ENCODE data around the gene TLL1. TPM values are rescaled to one million over a fixed set of nuclear protein-coding genes. Genes with fewer than 3 reads are reported as not detected.

The TLL1 gene
- total RNA-seq, 2 donors from 2014 or later, result not detected

DNA sequence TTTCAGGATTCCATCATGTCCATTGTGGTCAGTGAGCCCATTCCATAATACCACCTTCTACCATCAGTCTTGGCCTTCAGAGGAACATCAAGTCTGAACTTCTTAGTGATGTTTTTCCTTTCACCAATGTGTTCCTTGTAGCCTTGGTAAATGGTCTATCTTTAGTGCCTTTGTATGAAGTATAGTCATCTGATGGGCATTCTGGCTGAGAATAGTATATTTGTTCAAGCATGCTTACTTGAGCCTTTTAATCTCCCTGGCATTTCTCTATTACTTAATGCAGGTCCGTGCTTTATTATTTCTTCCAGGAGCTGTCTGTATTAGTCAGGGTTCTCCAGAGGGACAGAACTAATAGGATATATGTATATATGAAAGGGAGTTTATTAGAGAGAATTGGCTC, 99.7 kb downstream of the TLL1 start:
- H3K36me3 Mint-ChIP-seq (ENCODE audit: low read depth), result no peaks in the 10 kb centered on the region
- ATAC-seq (replicated peaks), result no peak
- peaks cover 8% of the 10 kb centered on the region for H3K9me3 Mint-ChIP-seq
- H3K27ac Mint-ChIP-seq, result no peak overlapping the region
- H3K4me3 Mint-ChIP-seq, result no peak overlapping the region
- no peaks in the 10 kb centered on the region for H3K27me3 Mint-ChIP-seq
- H3K4me1 Mint-ChIP-seq, result no peaks in the 10 kb centered on the region

DNA sequence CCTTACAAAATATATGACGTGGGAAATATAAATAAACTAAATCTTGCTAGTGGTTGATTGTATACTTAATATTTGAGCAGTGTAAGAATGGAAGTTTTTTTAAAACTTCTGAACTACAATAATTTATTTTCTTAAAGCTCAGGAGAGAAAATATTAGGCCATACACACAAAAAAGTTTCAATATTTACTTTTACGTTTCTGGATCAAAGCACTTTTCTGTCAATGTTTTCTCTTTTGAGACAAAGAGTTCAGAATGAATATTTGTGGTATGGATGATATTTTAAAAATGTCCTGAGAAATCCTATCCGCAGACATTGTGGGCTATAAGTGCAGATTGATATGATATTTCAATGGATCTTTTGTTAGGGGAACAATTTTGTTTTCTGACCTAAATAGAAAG, 109.9 kb downstream of the TLL1 start:
- Mint-ChIP-seq H3K9me3 (no peaks in the 10 kb centered on the region), H3K4me3 (no peak overlapping the region), H3K27ac (no peak overlapping the region), H3K36me3 (ENCODE audit: low read depth) (no peaks in the 10 kb centered on the region), H3K27me3 (no peaks in the 10 kb centered on the region), H3K4me1 (no peaks in the 10 kb centered on the region)
- no peak for ATAC-seq (replicated peaks)

DNA sequence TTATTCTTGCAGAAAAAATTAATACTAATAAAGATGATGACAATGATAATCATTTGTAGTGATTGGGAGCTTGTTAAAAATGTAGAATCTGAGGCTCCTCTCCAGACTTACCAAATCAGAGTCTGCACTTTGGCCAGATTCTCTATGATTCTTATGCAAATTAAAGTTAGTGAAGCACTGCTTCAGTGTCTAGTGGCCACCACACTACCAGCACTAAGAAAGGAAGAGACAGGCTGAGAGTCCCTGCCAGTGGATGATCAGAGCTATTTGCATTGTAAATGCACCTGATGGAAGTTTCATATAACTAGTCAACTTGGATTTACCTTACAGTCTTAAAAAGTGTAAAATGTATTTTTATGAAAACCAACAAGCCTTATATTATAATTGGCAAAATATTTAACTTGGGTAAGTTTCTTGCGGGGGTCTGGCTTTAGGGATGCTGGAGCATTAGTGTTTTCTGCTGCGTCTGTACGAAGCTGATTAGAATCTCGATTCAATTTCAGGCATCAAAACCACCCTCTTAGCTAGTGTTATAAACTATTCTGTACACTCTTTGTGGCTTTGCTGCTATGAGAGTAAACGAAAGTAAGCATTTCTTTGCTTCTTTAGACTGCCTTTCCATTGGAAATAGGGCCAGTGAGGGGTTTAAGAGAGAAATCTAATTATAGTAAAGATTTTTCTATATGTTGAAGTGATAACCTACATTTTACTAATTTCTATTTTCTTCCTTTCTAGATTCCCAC, 114.1 kb downstream of the TLL1 start:
- H3K27me3 Mint-ChIP-seq, result no peaks in the 10 kb centered on the region
- no peak for ATAC-seq (replicated peaks)
- H3K4me1 Mint-ChIP-seq, result no peaks in the 10 kb centered on the region
- no peaks in the 10 kb centered on the region for H3K9me3 Mint-ChIP-seq
- H3K4me3 Mint-ChIP-seq, result no peak overlapping the region
- H3K36me3 Mint-ChIP-seq (ENCODE audit: low read depth), result no peaks in the 10 kb centered on the region
- no peak overlapping the region for H3K27ac Mint-ChIP-seq

- no peaks in the 10 kb centered on the region for H3K9me3 Mint-ChIP-seq
- H3K27ac Mint-ChIP-seq, result no peak overlapping the region
- no peak overlapping the region for H3K4me3 Mint-ChIP-seq
- ATAC-seq (replicated peaks), result no peak
- H3K27me3 Mint-ChIP-seq, result no peaks in the 10 kb centered on the region
- no peaks in the 10 kb centered on the region for H3K4me1 Mint-ChIP-seq
- H3K36me3 Mint-ChIP-seq (ENCODE audit: low read depth), result no peaks in the 10 kb centered on the region
Measured at GRCh38 chr4:165991325-165992180, 118.5 kb downstream of the TLL1 start.

GRCh38 chr4:165992283-165992682, 119.2 kb downstream of the TLL1 start:
- Mint-ChIP-seq H3K27ac (no peak overlapping the region), H3K9me3 (no peaks in the 10 kb centered on the region), H3K36me3 (ENCODE audit: low read depth) (no peaks in the 10 kb centered on the region), H3K4me1 (no peaks in the 10 kb centered on the region), H3K4me3 (no peak overlapping the region), H3K27me3 (no peaks in the 10 kb centered on the region)
- ATAC-seq (replicated peaks), result no peak

GRCh38 chr4:165994701-165995100, 121.7 kb downstream of the TLL1 start:
- Mint-ChIP-seq H3K27ac (no peak overlapping the region), H3K4me1 (no peaks in the 10 kb centered on the region), H3K4me3 (no peak overlapping the region), H3K27me3 (no peaks in the 10 kb centered on the region), H3K9me3 (no peaks in the 10 kb centered on the region), H3K36me3 (ENCODE audit: low read depth) (no peaks in the 10 kb centered on the region)
- ATAC-seq (replicated peaks), result no peak

DNA sequence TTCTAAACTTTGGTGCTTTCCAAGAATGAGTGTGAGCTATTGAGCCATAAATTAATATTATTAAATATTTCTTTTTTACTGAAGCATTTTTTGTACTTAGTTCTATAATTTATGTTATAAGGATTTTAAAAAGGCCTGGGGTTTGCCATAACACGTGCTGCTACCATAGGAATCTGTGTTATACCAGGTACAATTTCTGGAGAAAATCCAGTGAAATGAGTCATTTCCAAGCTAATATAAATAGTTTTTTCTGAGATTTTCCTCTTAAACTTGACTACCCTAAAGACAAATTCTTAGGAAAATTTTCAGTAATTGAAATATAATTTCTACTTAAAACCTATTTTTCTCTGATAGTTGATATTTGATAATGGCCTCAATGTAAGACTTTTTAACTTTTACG, 130.8 kb downstream of the TLL1 start:
- H3K4me3 Mint-ChIP-seq, result no peak overlapping the region
- H3K9me3 Mint-ChIP-seq, result peaks cover 4% of the 10 kb centered on the region
- no peaks in the 10 kb centered on the region for H3K36me3 Mint-ChIP-seq (ENCODE audit: low read depth)
- no peaks in the 10 kb centered on the region for H3K27me3 Mint-ChIP-seq
- no peak overlapping the region for H3K27ac Mint-ChIP-seq
- H3K4me1 Mint-ChIP-seq, result no peaks in the 10 kb centered on the region
- ATAC-seq (replicated peaks), result no peak

GRCh38 chr4:166006217-166006616, 133.2 kb downstream of the TLL1 start:
- no peak for ATAC-seq (replicated peaks)
- no peak overlapping the region for H3K27ac Mint-ChIP-seq
- H3K9me3 Mint-ChIP-seq, result peaks cover 8% of the 10 kb centered on the region
- no peak overlapping the region for H3K4me3 Mint-ChIP-seq
- H3K27me3 Mint-ChIP-seq, result no peaks in the 10 kb centered on the region
- no peaks in the 10 kb centered on the region for H3K4me1 Mint-ChIP-seq
- no peaks in the 10 kb centered on the region for H3K36me3 Mint-ChIP-seq (ENCODE audit: low read depth)

GRCh38 chr4:166008510-166008909, 135.5 kb downstream of the TLL1 start:
- no peaks in the 10 kb centered on the region for H3K4me1 Mint-ChIP-seq
- no peak for ATAC-seq (replicated peaks)
- H3K27ac Mint-ChIP-seq, result no peak overlapping the region
- no peak overlapping the region for H3K4me3 Mint-ChIP-seq
- H3K27me3 Mint-ChIP-seq, result no peaks in the 10 kb centered on the region
- H3K9me3 Mint-ChIP-seq, result peaks cover 8% of the 10 kb centered on the region
- H3K36me3 Mint-ChIP-seq (ENCODE audit: low read depth), result no peaks in the 10 kb centered on the region

- no peaks in the 10 kb centered on the region for H3K27me3 Mint-ChIP-seq
- ATAC-seq (replicated peaks), result peak; percentile 76
- peak overlapping the region; percentile 14 for H3K4me3 Mint-ChIP-seq
- H3K36me3 Mint-ChIP-seq (ENCODE audit: low read depth), result no peaks in the 10 kb centered on the region
- H3K4me1 Mint-ChIP-seq, result no peaks in the 10 kb centered on the region
- peaks cover 6% of the 10 kb centered on the region for H3K9me3 Mint-ChIP-seq
- no peak overlapping the region for H3K27ac Mint-ChIP-seq
Measured at GRCh38 chr4:166012129-166013030, 139.3 kb downstream of the TLL1 start.

DNA sequence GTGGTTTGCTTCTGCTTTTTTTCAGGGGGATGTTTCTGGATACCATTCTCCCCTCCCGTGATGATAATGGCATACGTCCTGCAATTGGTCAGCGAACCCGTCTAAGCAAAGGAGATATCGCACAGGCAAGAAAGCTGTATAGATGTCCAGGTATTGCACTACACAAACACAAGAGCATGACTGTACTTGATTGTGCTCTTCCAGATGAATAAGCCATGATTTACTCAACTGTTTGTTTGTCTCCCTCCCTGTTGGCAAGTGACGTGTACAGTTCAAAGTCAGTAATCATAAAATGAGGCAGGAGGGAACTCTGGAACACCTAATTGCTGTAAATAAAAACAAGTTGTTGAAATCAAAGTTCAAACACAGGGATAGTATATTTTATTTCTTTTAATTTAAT, 141.4 kb downstream of the TLL1 start:
- no peak for ATAC-seq (replicated peaks)
- H3K9me3 Mint-ChIP-seq, result peaks cover 11% of the 10 kb centered on the region

DNA sequence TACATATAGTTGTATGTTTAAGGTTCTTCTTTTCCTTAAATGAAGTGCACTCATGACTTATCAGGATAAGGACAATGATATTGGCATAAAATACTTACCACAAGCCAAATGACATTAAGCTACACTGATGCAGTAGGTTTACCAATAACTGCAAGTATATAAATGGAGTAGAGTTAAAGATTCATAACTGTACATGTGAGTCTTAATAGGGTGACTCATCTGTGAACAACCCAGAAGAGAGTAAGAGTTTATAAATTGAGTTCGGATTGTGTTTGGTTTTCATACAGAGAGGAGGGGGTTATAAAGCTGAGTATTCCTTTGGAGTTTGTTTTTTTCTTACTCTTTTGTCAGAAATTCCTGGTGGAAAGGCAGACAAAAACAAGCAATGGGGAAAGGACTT, 144.8 kb downstream of the TLL1 start:
- Mint-ChIP-seq H3K36me3 (ENCODE audit: low read depth) (no peaks in the 10 kb centered on the region), H3K27ac (no peak overlapping the region), H3K4me1 (no peaks in the 10 kb centered on the region), H3K4me3 (no peak overlapping the region), H3K27me3 (no peaks in the 10 kb centered on the region), H3K9me3 (peaks cover 7% of the 10 kb centered on the region)
- ATAC-seq (replicated peaks), result no peak

More for the DNA sequence above, 141.4 kb downstream of the TLL1 start:
- Mint-ChIP-seq H3K27ac (no peak overlapping the region), H3K27me3 (no peaks in the 10 kb centered on the region), H3K4me1 (no peaks in the 10 kb centered on the region), H3K36me3 (ENCODE audit: low read depth) (no peaks in the 10 kb centered on the region), H3K4me3 (no peak overlapping the region)

DNA sequence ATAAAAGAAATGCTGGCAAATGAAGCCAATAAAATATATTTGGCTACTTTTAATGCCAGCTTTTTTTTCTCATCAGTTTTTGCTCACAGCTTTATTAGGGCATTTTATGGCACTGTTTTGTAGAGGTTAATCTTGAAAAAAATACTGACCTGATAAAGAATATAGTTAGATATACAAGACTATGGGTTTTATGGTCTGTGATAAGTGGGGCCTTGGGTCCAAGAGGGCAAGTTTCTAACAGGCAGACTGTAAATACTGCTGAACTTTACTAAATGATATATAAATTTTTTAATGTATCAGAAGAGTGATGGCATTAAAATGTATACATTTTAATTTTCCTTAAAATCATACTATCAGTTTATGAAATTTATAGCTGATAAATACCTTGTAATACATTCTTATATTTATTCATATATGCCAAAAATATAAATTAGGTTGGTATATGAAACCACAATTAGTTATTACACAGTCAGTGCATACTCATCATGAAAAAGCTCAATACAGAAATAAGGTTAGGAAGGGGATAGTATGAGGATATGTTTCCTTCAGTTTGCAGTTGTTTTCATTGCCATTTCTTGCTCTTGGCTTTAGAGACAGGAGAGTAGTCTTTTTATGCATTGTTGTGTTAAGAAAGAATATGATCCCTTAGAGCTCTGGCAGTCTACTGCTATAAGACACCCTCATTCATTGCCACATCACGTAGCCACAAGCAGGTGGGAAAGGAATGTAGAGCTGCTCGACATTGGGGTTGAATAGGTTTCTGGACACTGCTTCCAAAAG, 146.6 kb downstream of the TLL1 start:
- no peaks in the 10 kb centered on the region for H3K27me3 Mint-ChIP-seq
- no peak for ATAC-seq (replicated peaks)

GRCh38 chr4:166021617-166022016, 148.6 kb downstream of the TLL1 start:
- no peaks in the 10 kb centered on the region for H3K4me1 Mint-ChIP-seq
- H3K27me3 Mint-ChIP-seq, result no peaks in the 10 kb centered on the region
- no peaks in the 10 kb centered on the region for H3K36me3 Mint-ChIP-seq (ENCODE audit: low read depth)
- ATAC-seq (replicated peaks), result no peak
- no peak overlapping the region for H3K4me3 Mint-ChIP-seq
- no peak overlapping the region for H3K27ac Mint-ChIP-seq
- peaks cover 7% of the 10 kb centered on the region for H3K9me3 Mint-ChIP-seq

More for the DNA sequence above, 146.6 kb downstream of the TLL1 start:
- Mint-ChIP-seq H3K27ac (no peak overlapping the region), H3K4me3 (no peak overlapping the region), H3K36me3 (ENCODE audit: low read depth) (no peaks in the 10 kb centered on the region), H3K4me1 (no peaks in the 10 kb centered on the region), H3K9me3 (peaks cover 7% of the 10 kb centered on the region)
